K562 (cell line): ENCODE results near the gene POLN. TPM values are rescaled to one million over a fixed set of nuclear protein-coding genes. Genes with fewer than 3 reads are reported as not detected.

Source experiments
- ATAC-seq: fragments of 200-7000 bp; cut with Tn5 transposase; 3 replicates; pipeline ENCODE4 v1.9.1; 2020; ENCODE audit warnings: moderate library complexity
- BruUV-seq: library from RNA; stranded (reverse); fragments of 400-500 nt; replicated peaks from 2 replicates; lab custom pipeline; 2021; lab: Mats Ljungman, UMichigan
- CTCF ChIA-PET: fragments of 300-600 bp; formaldehyde crosslinking; extraction: SDS; loops from one replicate; lab custom pipeline; 2021; ENCODE audit warnings: low intra/inter-chr PET ratio; lab: Yijun Ruan, JAX
- POLR2A ChIA-PET: fragments of 300-600, 350-650 bp; sonication (Branson Sonifier 250); formaldehyde crosslinking; extraction: SDS; loops from one replicate; lab custom pipeline; 2021; ENCODE audit warnings: antibody characterized with exemption, inconsistent platforms; lab: Yijun Ruan, JAX
- DNase-seq, 4 experiments: peaks; one replicate each; pipeline versions ENCODE4 v3.0.0 to v3.0.0-alpha.2; 2011 to 2018; ENCODE audit warnings: low spot score in 3 of 4, mixed read lengths in 3 of 4; ENCODE audit errors: extremely low read depth in 1 of 4
- FAIRE-seq: peaks from 2 replicates; lab custom pipeline; 2011; peaks lifted over from hg19 to GRCh38; lab: Jason Lieb, UNC
- H2AFZ ChIP-seq: 2 replicates; pipeline ENCODE4 v1.6.0; 2011; ENCODE audit warnings: low read depth, low read length, control low read depth, inconsistent platforms
- H3K27ac ChIP-seq: fragments of 200-600 bp; 3 replicates; pipeline ENCODE4 v1.8.0; 2011; ENCODE audit warnings: low read depth, mild to moderate bottlenecking, control low read depth, inconsistent platforms, low read length, moderate library complexity, mixed read lengths; ENCODE audit errors: extremely low read depth
- H3K27me3 ChIP-seq, 2 experiments: fragments of 300-600 bp in 1 of 2; 2 replicates in 1 of 2; 3 replicates in 1 of 2; pipeline versions ENCODE4 v1.6.0 to v1.8.0; 2011; ENCODE audit warnings: inconsistent platforms in 2 of 2, low read length in 2 of 2, mild to moderate bottlenecking in 1 of 2, mixed read lengths in 1 of 2, moderate library complexity in 1 of 2; ENCODE audit not compliant: control insufficient read depth in 2 of 2, insufficient read depth in 2 of 2
- H3K36me3 ChIP-seq: fragments of 300-600 bp; 3 replicates; pipeline ENCODE4 v1.8.0; 2011; ENCODE audit warnings: mild to moderate bottlenecking, low read length, inconsistent platforms; ENCODE audit not compliant: control insufficient read depth, insufficient read depth
- H3K4me1 ChIP-seq, 2 experiments: fragments of 200-600 bp in 1 of 2; replicated peaks in 1 of 2; 2 replicates in 1 of 2; 3 replicates in 1 of 2; pipeline versions ENCODE4 v1.5.1 to v1.8.0; 2011; ENCODE audit warnings: inconsistent platforms in 2 of 2, low read length in 2 of 2, mild to moderate bottlenecking in 1 of 2, mixed read lengths in 1 of 2, moderate library complexity in 1 of 2; ENCODE audit not compliant: control insufficient read depth in 2 of 2, insufficient read depth in 2 of 2
- H3K4me2 ChIP-seq: 2 replicates; pipeline ENCODE4 v1.6.1; 2011; ENCODE audit warnings: low read length, control low read depth, inconsistent platforms, mixed read lengths; ENCODE audit not compliant: insufficient read depth
- H3K4me3 ChIP-seq: fragments of 200-600 bp; sonication (generic), shearing (Covaris generic); 2 replicates; pipeline ENCODE4 v1.5.1; 2016; ENCODE audit warnings: control low read depth, inconsistent platforms
- H3K79me2 ChIP-seq: fragments of 200-600 bp; 3 replicates; pipeline ENCODE4 v1.8.0; 2011; ENCODE audit warnings: low read length, inconsistent platforms; ENCODE audit not compliant: control insufficient read depth, insufficient read depth
- H3K9ac ChIP-seq, 2 experiments: 2 replicates each; pipeline versions ENCODE4 v1.6.0 to v1.6.1; 2011; ENCODE audit warnings: low read depth in 2 of 2, low read length in 2 of 2, control low read depth in 1 of 2, inconsistent platforms in 1 of 2, mild to moderate bottlenecking in 1 of 2, mixed read lengths in 1 of 2; ENCODE audit not compliant: insufficient read depth in 1 of 2
- H3K9me1 ChIP-seq: one replicate; pipeline ENCODE4 v1.6.0; 2011; ENCODE audit warnings: inconsistent platforms, mild to moderate bottlenecking, low read length, moderate library complexity; ENCODE audit not compliant: control insufficient read depth, insufficient read depth
- H3K9me3 ChIP-seq: replicated peaks from 2 replicates; pipeline ENCODE4 v1.5.1; 2011; ENCODE audit warnings: low read depth, low read length, inconsistent platforms; ENCODE audit not compliant: control insufficient read depth, insufficient read depth
- H4K20me1 ChIP-seq: replicated peaks from 2 replicates; pipeline ENCODE4 v1.6.1; 2011; ENCODE audit warnings: low read length, inconsistent platforms, mixed read lengths; ENCODE audit not compliant: control insufficient read depth, insufficient read depth
- EGR1 ChIP-seq: fragments of 450-650 bp; conservative IDR thresholded peaks from 2 replicates; pipeline ENCODE4 v1.6.1; 2017; ENCODE audit warnings: mild to moderate bottlenecking
- HBP1 ChIP-seq: fragments of 450-650 bp; formaldehyde crosslinking; IDR thresholded peaks from 2 replicates; pipeline ENCODE4 v1.4.0; 2022; ENCODE audit warnings: missing genetic modification characterization
- WGBS: fragments of 100-300 bp; shearing (Covaris generic); methylation state at CpG from one replicate; pipeline ENCODE4 v1.1.6; 2016; ENCODE audit warnings: low coverage, mixed read lengths; ENCODE audit not compliant: insufficient coverage; ENCODE audit errors: missing lambda C conversion rate; 5-methylcytosine and 5-hydroxymethylcytosine counted together
- in situ Hi-C: fragments of 300-500 bp; cut with MboI; formaldehyde crosslinking; loops from 4 replicates; pipeline ENCODE4 v1.15.0; 2018; ENCODE audit warnings: inconsistent platforms, mixed read lengths
- intact Hi-C: fragments of 100-400 bp; cut with micrococcal nuclease; formaldehyde crosslinking; loops from 2 replicates; pipeline ENCODE4 v1.14.2; 2022
- polyA plus RNA-seq, 8 experiments: library from polyadenylated mRNA; depleted of rRNA in 4 of 8; stranded (reverse) in 5 of 8; unstranded in 3 of 8; fragments of >200 nt; fragmentation: Nextera tagmentation in 2 of 8; fragmentation: Illumina TruSeq in 1 of 8; extraction: Ambion mirVana in 2 of 8; extraction: Trizol in 1 of 8; gene quantifications; 2 replicates each; pipeline versions ENCODE4 v1.2.1 to v1.2.3, GENCODE V29; 2011 to 2014; ENCODE audit warnings: inconsistent platforms in 1 of 8, missing spikeins in 1 of 8
- total RNA-seq, 7 experiments: library from RNA; depleted of rRNA in 6 of 7; stranded (reverse); fragments of >200 nt in 6 of 7; fragmentation: Illumina TruSeq in 2 of 7; extraction: Trizol in 2 of 7; gene quantifications; 2 replicates each; pipeline versions ENCODE4 v1.2.1 to v1.2.3, GENCODE V29; 2011 to 2021; ENCODE audit warnings: low replicate concordance in 1 of 7

The POLN gene
- total and polyA plus RNA-seq, 9 of the 15 experiments (the other 6 are each of a cell fraction or from before 2014, with no cell fraction given), result 0.08 to 0.91 (median 0.32) TPM

- 73% methylated on average over 22 of the region's 27 CpGs for WGBS
- H3K4me3 ChIP-seq, result no peak overlapping the region
- ChIA-PET POLR2A (interaction anchor here (0.6 kb wide), 1 partner anchor 573 kb away, joined by 3 read pairs; the partner anchor contains the start of gene SLBP), CTCF (no interaction called here)
- no peaks in the 10 kb centered on the region for H3K36me3 ChIP-seq
- intact Hi-C loops (no loop called here), in situ Hi-C loops (no loop called here)
- no peaks in the 10 kb centered on the region for H3K79me2 ChIP-seq
- H3K4me1 ChIP-seq, result peaks cover 0 to 34% of the 10 kb centered on the region in 2 experiments; a peak in 2 of 5 replicates
- FAIRE-seq, result no peak
- H3K9ac ChIP-seq, result peak overlapping the region in 1 of 2 experiments; percentile 7; a peak in 1 of 4 replicates
- no peaks in the 10 kb centered on the region for H3K9me3 ChIP-seq
- H3K4me2 ChIP-seq, result no peak overlapping the region
- no peaks in the 10 kb centered on the region for H4K20me1 ChIP-seq
- ATAC-seq, result no peak
- peaks cover 2% of the 10 kb centered on the region for H3K9me1 ChIP-seq
- no TSS peak for BruUV-seq
- no peak overlapping the region for H2AFZ ChIP-seq
- no peaks in the 10 kb centered on the region for H3K27me3 ChIP-seq
- TF ChIP-seq EGR1 (0 out of 2 replicates have a peak, but pooled peaks have one; percentile 4), HBP1 (CRISPR knock-in tag) (no peak)
- no peak for DNase-seq
- no peak overlapping the region for H3K27ac ChIP-seq
These were observed 43.9 kb upstream of the POLN start for GRCh38 chr4:2285613-2286381.
